ENCODE measurements around the gene ZFP91. TPM values are rescaled to one million over a fixed set of nuclear protein-coding genes. Genes with fewer than 3 reads are reported as not detected.

The ZFP91 gene
- total and polyA plus RNA-seq, 9 of the 15 experiments (the other 6 are each of a cell fraction or from before 2014, with no cell fraction given) = 17.6 to 58.3 (median 34.0) TPM

DNA sequence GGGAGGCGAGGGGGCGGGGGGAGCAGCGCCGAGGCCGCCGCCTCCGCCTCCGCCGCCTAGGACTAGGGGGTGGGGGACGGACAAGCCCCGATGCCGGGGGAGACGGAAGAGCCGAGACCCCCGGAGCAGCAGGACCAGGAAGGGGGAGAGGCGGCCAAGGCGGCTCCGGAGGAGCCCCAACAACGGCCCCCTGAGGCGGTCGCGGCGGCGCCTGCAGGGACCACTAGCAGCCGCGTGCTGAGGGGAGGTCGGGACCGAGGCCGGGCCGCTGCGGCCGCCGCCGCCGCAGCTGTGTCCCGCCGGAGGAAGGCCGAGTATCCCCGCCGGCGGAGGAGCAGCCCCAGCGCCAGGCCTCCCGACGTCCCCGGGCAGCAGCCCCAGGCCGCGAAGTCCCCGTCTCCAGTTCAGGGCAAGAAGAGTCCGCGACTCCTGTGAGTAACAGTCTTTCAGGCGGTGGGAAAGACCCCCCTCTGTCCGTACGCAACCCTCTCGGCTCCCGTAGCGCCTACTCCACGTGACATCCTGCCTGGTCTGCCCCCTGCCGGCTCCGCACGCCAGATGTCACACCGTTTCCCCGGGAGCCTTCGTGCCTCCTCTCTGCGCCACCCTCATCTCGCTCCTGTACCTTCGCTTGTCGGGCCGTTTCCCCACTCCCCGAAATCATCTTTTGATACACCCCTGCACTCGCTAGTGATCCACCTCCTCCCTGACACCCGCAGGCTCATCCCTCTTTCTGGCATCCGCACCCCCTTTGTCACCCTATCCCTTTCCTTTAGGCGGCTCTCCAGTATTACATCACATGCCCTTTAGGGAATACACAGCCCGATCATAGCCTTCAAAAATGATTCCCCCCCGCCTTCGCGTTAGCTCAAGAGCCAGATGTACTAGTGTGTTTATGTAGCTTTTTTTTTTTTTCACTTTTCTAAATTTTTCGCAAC is 598 bp downstream of the ZFP91 start (continued):
- TF ChIP-seq, protein P1, sequence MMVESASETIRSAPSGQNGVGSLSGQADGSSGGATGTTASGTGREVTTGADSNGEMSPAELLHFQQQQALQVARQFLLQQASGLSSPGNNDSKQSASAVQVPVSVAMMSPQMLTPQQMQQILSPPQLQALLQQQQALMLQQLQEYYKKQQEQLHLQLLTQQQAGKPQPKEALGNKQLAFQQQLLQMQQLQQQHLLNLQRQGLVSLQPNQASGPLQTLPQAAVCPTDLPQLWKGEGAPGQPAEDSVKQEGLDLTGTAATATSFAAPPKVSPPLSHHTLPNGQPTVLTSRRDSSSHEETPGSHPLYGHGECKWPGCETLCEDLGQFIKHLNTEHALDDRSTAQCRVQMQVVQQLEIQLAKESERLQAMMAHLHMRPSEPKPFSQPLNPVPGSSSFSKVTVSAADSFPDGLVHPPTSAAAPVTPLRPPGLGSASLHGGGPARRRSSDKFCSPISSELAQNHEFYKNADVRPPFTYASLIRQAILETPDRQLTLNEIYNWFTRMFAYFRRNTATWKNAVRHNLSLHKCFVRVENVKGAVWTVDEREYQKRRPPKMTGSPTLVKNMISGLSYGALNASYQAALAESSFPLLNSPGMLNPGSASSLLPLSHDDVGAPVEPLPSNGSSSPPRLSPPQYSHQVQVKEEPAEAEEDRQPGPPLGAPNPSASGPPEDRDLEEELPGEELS (CRISPR knock-in tag; IDR thresholded peaks at IDR 0.05; ENCODE audit: borderline replicate concordance) = peak; percentile 8; the same call in 1 of the 2 replicates
- TF ChIP-seq YBX1 (IDR thresholded peaks at IDR 0.05) (no peak), ELF2 (CRISPR knock-in tag; IDR thresholded peaks at IDR 0.05) (0 out of 2 replicates have a peak, but pooled peaks have one; percentile 60), SREBF1 (IDR thresholded peaks at IDR 0.05; ENCODE audit: borderline replicate concordance, low read depth, low read length) (no peak; the same call in 1 of the 2 replicates), HDAC6 (IDR thresholded peaks at IDR 0.05; ENCODE audit: low read depth, low read length) (no peak), NR1H2 (CRISPR knock-in tag; IDR thresholded peaks at IDR 0.05) (0 out of 2 replicates have a peak, but pooled peaks have one; percentile 85), ZNF41 (CRISPR knock-in tag; conservative IDR thresholded peaks at IDR 0.05) (no peak), CHD1 (IDR thresholded peaks at IDR 0.05; ENCODE audit: low read length) (peak; percentile 88), ZNF239 (CRISPR knock-in tag; IDR thresholded peaks at IDR 0.05) (no peak; the same call in 1 of the 2 replicates)
- TF ChIP-seq, protein P2, sequence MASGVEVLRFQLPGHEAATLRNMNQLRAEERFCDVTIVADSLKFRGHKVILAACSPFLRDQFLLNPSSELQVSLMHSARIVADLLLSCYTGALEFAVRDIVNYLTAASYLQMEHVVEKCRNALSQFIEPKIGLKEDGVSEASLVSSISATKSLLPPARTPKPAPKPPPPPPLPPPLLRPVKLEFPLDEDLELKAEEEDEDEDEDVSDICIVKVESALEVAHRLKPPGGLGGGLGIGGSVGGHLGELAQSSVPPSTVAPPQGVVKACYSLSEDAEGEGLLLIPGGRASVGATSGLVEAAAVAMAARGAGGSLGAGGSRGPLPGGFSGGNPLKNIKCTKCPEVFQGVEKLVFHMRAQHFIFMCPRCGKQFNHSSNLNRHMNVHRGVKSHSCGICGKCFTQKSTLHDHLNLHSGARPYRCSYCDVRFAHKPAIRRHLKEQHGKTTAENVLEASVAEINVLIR (CRISPR knock-in tag; IDR thresholded peaks at IDR 0.05) = peak; percentile 51; the same call in 1 of the 2 replicates
- TF ChIP-seq, protein P3, sequence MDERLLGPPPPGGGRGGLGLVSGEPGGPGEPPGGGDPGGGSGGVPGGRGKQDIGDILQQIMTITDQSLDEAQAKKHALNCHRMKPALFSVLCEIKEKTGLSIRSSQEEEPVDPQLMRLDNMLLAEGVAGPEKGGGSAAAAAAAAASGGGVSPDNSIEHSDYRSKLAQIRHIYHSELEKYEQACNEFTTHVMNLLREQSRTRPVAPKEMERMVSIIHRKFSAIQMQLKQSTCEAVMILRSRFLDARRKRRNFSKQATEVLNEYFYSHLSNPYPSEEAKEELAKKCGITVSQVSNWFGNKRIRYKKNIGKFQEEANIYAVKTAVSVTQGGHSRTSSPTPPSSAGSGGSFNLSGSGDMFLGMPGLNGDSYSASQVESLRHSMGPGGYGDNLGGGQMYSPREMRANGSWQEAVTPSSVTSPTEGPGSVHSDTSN (CRISPR knock-in tag; IDR thresholded peaks at IDR 0.05; ENCODE audit: low read depth) = no peak
- TF ChIP-seq, protein P3 (tag; conservative IDR thresholded peaks at IDR 0.05; ENCODE audit: low read depth) = peak; percentile 56; the same call in 1 of the 2 replicates
- TF ChIP-seq, protein P4, sequence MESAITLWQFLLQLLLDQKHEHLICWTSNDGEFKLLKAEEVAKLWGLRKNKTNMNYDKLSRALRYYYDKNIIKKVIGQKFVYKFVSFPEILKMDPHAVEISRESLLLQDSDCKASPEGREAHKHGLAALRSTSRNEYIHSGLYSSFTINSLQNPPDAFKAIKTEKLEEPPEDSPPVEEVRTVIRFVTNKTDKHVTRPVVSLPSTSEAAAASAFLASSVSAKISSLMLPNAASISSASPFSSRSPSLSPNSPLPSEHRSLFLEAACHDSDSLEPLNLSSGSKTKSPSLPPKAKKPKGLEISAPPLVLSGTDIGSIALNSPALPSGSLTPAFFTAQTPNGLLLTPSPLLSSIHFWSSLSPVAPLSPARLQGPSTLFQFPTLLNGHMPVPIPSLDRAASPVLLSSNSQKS (CRISPR knock-in tag; IDR thresholded peaks at IDR 0.05) = no peak
- TF ChIP-seq, protein P5, sequence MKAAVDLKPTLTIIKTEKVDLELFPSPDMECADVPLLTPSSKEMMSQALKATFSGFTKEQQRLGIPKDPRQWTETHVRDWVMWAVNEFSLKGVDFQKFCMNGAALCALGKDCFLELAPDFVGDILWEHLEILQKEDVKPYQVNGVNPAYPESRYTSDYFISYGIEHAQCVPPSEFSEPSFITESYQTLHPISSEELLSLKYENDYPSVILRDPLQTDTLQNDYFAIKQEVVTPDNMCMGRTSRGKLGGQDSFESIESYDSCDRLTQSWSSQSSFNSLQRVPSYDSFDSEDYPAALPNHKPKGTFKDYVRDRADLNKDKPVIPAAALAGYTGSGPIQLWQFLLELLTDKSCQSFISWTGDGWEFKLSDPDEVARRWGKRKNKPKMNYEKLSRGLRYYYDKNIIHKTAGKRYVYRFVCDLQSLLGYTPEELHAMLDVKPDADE (conservative IDR thresholded peaks at IDR 0.05; ENCODE audit: control insufficient read depth, low read depth, low read length) = peak; percentile 84; the same call in 1 of the 2 replicates
- TF ChIP-seq, protein P6, sequence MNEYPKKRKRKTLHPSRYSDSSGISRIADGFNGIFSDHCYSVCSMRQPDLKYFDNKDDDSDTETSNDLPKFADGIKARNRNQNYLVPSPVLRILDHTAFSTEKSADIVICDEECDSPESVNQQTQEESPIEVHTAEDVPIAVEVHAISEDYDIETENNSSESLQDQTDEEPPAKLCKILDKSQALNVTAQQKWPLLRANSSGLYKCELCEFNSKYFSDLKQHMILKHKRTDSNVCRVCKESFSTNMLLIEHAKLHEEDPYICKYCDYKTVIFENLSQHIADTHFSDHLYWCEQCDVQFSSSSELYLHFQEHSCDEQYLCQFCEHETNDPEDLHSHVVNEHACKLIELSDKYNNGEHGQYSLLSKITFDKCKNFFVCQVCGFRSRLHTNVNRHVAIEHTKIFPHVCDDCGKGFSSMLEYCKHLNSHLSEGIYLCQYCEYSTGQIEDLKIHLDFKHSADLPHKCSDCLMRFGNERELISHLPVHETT (CRISPR knock-in tag; conservative IDR thresholded peaks at IDR 0.05 in 1 of 2, IDR thresholded peaks at IDR 0.05 in 1 of 2) = peak in 1 of 2 experiments; percentile 89; a peak in 2 of 4 replicates

Data from K562 (cell line).